ENCODE data around the gene RNASE11.

RNASE11 gene

DNA sequence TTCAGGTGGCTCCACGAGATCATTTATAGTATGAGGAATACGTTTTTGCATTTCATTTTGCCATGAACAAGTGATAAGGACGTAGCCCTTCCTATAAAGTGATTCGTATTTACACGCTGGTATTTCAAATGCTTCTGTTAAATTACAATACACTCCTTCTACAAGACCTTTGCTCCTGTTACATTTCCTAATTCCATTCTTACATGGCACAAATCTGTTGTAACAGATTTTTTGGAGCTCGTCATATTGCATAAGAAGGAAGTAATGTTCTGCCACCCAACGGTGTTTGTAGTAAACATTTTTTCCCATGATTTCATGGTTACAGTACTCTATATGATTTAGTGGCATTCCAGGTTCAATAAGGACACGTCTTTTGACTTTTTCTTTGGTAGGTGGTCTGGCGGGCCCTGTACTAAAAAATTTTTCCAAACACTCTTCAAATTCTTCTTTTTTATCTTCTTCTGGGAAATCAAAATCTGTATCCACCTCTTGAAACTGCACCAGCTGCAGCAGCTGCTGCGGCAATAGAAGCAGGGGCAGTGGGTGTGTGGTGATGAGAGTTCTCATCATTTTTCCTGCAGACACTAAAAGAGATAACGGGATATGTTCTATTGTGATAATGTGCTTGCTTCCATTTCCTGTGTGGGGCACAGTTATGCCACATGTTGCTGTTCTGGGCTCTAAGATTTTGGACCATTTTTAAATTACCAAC, 31.1 kb downstream of the RNASE11 start:
- no peak for DNase-seq (ENCODE audit: extremely low read depth, low read depth)
- TF ChIP-seq CTCF (IDR thresholded peaks at IDR 0.05; ENCODE audit: low read depth, low read length): no peak

DNA sequence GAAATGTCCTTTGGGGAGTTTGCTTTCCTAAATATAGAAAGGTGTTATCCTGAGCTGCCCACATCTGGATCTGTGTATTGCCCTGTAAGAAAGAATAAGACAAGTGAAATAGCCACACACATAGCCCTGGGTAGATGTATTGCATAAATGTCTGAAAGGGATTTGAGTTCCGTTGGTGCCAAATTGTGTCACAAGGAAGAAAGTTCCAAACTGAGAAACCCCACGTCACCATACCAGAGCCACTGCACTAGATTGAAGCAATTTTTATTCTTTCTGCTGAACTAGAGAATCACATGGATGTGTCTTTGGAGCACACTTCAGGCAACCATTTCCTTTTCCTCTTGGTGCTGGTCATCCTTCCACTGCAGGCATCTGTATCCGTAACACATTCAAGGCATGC, 32.0 kb downstream of the RNASE11 start:
- no peak for TF ChIP-seq CTCF (IDR thresholded peaks at IDR 0.05; ENCODE audit: low read depth, low read length)
- DNase-seq (ENCODE audit: extremely low read depth, low read depth): no peak

DNA sequence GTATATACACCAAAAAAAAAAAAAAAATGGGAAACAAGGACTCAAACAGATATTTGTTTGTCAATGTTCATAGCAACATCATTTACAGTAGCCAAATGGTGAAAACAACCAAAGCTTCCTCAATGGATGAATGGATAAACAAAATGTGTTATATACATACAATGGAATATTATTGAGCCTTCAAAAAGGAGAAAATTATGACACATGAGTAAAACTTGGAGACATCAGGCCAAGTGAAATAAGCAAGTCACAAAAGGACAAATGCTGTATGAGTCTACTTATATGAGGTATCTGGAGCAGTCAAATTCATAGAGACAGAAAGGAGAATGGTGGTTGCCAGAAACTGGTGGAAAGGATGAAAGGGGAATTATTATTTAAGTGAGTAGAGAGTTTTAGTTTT, 34.8 kb downstream of the RNASE11 start:
- no peak for DNase-seq (ENCODE audit: extremely low read depth, low read depth)
- no peak for TF ChIP-seq CTCF (IDR thresholded peaks at IDR 0.05; ENCODE audit: low read depth, low read length)

DNA sequence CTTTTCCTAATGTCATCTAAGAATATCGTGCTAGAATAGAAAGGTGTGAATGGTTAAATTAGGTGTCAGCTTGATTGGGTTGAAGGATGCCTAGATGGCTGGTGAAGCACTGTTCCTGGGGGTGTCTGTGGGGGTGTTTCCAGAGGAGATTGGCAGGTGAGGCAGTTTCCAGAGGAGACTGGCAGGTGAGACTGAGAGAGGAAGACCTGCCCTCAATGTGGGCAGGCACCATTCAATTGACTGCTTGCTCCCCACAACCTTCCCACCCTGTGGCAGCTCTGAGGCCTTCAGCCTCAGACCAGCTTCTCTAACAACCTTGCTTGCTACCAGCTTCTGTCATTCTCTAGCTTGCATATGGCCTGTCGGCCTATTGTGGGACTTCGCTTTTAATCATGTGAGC, 36.2 kb downstream of the RNASE11 start:
- TF ChIP-seq CTCF (IDR thresholded peaks at IDR 0.05; ENCODE audit: low read depth, low read length): no peak
- DNase-seq (ENCODE audit: extremely low read depth, low read depth): no peak

- TF ChIP-seq CTCF (IDR thresholded peaks at IDR 0.05; ENCODE audit: low read depth, low read length): no peak
- no peak for DNase-seq (ENCODE audit: extremely low read depth, low read depth)
These were observed 36.9 kb downstream of the RNASE11 start for GRCh38 chr14:20550926-20551325.

- no peak for TF ChIP-seq CTCF (IDR thresholded peaks at IDR 0.05; ENCODE audit: low read depth, low read length)
- DNase-seq (ENCODE audit: extremely low read depth, low read depth): no peak
These were observed 39.2 kb downstream of the RNASE11 start for GRCh38 chr14:20548414-20549158.

DNA sequence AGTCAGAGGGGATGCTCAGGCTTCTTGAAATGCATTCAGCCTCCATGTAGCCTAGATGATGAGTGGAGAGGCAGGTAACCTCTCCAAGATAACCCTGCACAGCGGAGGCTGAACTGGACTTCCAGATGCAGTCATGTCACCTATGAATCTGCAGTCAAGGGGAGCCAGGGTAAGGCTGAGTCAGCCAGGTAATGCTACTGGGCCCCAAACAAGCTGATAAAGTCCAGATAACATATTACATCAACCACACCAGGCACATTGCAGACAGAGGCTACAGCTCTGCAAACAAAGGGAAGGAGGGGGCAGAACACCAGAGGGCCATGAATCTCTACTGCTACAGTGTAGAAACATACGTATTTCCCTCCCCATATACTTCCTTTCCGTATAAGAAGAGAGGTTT, 40.9 kb downstream of the RNASE11 start:
- no peak for DNase-seq (ENCODE audit: extremely low read depth, low read depth)
- no peak for TF ChIP-seq CTCF (IDR thresholded peaks at IDR 0.05; ENCODE audit: low read depth, low read length)
